ENCODE measurements around the gene TUBG2.
"Not testable (repeated sequence)": the region's sequence is repeated elsewhere in the genome, so short reads cannot be mapped to it uniquely, and the experiment has no call there.

TUBG2 gene

GRCh38 chr17:42659079-42659931, at the start of gene TUBG2:
Gene TUBG2, plus strand, starts transcription at chr17:42659284. Its CDS starts 220 bp downstream, at chr17:42659504.
- peaks cover 30% of the 10 kb centered on the region for H3K4me1 Mint-ChIP-seq (ENCODE audit: low read depth)
- peak within 1 kb of the TSS; percentile 86 for H3K4me3 Mint-ChIP-seq
- DNase-seq: peak; percentile 91
- H3K9me3 Mint-ChIP-seq: no peaks in the 10 kb centered on the region
- H3K27ac Mint-ChIP-seq: peak within 1 kb of the TSS; percentile 90
- peaks cover 6% of the 10 kb centered on the region for H3K27me3 Mint-ChIP-seq
- peaks cover 3% of the 10 kb centered on the region for H3K36me3 Mint-ChIP-seq (ENCODE audit: low read depth)

- not testable (repeated sequence) for H3K27me3 Mint-ChIP-seq, H3K9me3 Mint-ChIP-seq, DNase-seq
- Mint-ChIP-seq H3K27ac (peak overlapping the region; percentile 97), H3K36me3 (ENCODE audit: low read depth) (peaks cover 61% of the 10 kb centered on the region), H3K4me3 (peak overlapping the region; percentile 100), H3K4me1 (ENCODE audit: low read depth) (peaks cover 36% of the 10 kb centered on the region)
These were observed 49.0 kb upstream of the TUBG2 start for GRCh38 chr17:42609814-42610801.

DNA sequence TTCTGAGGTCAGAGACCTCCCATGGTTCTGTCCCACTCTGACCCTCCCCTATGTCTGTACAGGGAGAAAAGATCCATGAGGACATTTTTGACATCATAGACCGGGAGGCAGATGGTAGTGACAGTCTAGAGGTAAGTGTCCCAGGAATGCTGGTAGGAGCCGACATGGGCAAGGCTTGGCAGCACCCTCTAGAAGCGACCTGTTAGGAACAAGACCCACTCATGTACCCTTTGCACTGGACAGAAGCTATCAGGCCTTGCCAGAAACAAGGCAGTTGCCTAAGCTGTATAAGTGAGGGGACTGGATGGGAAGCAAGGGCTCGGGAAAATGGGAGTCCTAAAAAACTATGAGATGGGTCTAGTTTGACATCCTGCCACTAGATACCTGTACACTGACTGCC, 47.1 kb upstream of the TUBG2 start:
- no peaks in the 10 kb centered on the region for H3K27me3 Mint-ChIP-seq
- H3K4me1 Mint-ChIP-seq (ENCODE audit: low read depth): peaks cover 18% of the 10 kb centered on the region
- H3K27ac Mint-ChIP-seq: no peak overlapping the region
- H3K36me3 Mint-ChIP-seq (ENCODE audit: low read depth): peaks cover 63% of the 10 kb centered on the region
- DNase-seq: no peak
- no peaks in the 10 kb centered on the region for H3K9me3 Mint-ChIP-seq
- peak overlapping the region; percentile 28 for H3K4me3 Mint-ChIP-seq

DNA sequence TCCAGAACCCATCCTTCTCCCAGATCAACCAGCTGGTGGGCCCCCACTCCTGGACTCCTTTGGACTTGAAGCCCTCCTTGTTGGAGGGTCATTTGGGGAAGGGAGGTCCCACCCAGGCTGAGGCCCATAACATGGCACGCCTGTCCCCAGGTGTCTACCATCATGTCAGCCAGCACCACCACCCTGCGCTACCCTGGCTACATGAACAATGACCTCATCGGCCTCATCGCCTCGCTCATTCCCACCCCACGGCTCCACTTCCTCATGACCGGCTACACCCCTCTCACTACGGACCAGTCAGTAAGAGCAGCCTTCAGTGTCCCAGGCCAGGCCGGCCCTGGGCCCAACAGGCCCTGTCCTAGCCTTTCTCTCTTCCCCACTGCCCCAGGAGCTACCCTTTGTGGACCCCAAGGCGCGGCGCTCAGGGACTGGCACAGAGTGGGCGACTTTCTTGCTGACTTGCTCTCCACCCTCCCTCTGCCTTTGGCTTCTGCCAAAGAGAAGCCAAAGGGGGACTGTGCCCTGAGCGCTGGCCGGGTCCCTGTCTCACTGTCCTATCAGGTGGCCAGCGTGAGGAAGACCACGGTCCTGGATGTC, 45.3 kb upstream of the TUBG2 start:
- Mint-ChIP-seq H3K4me1 (ENCODE audit: low read depth) (peaks cover 11% of the 10 kb centered on the region), H3K27ac (no peak overlapping the region), H3K4me3 (no peak overlapping the region), H3K9me3 (no peaks in the 10 kb centered on the region), H3K36me3 (ENCODE audit: low read depth) (peaks cover 61% of the 10 kb centered on the region), H3K27me3 (no peaks in the 10 kb centered on the region)
- no peak for DNase-seq

- Mint-ChIP-seq H3K4me1 (ENCODE audit: low read depth) (peaks cover 6% of the 10 kb centered on the region), H3K27me3 (no peaks in the 10 kb centered on the region), H3K36me3 (ENCODE audit: low read depth) (peaks cover 31% of the 10 kb centered on the region), H3K9me3 (no peaks in the 10 kb centered on the region), H3K27ac (no peak overlapping the region), H3K4me3 (no peak overlapping the region)
- DNase-seq: no peak
These were observed 41.1 kb upstream of the TUBG2 start for GRCh38 chr17:42617956-42618431.

DNA sequence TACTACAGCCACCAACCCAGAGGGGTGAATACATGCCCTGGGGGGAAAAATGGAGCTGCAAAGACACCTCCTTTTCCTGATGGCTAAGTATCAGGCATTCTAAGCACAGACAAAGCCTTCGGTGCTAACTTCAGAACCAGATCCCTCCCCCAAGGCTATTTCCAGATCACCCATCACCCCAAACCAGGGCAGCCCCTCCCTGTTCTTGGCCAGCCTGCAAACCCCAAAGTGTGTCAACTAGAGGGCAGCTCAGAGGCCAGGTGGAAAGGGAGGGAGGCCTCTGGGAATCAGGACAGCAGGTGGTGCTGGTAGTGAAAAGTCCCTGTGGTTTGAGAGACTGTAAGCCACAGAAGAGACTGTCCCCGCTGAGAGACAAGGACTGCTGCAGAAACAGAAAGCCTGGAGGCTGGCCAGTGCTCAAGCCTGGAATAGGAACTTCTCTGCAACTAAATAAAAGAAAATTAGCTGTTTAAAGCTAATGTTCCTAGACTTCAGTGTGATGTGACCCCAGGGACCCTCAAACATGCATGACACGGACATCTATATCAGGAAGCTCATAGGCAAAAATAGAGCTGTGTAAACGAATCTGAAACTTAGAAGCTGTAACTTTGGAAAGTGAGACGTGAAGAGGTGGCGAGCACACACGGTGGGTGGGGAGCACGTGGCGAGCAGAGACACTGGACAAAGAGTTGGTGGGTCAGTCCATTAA, 40.5 kb upstream of the TUBG2 start:
- DNase-seq: no peak
- H3K4me3 Mint-ChIP-seq: no peak overlapping the region

DNA sequence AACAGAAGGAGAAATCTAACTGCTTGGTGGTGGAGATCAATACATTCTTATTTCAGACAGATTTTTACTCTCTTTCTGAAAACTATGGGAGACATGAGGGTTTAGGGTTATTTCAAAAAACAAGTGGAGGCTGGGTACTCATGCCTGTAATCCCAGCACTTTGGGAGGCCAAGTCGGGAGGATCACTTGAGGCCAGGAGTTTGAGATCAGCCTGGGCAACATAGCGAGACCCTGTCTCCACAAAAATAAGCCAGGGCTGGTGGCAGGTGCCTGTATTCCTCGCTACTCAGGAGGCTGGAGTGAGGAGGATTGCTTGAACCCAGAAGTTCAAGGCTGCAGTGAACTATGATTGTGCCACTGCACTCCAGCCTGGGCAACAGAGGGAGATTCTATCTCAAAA, 37.1 kb upstream of the TUBG2 start:
- H3K9me3 Mint-ChIP-seq; H3K4me1 Mint-ChIP-seq (ENCODE audit: low read depth): not testable (repeated sequence)

More for the DNA sequence above, 40.5 kb upstream of the TUBG2 start:
- Mint-ChIP-seq H3K4me1 (ENCODE audit: low read depth) (peaks cover 6% of the 10 kb centered on the region), H3K27ac (no peak overlapping the region), H3K36me3 (ENCODE audit: low read depth) (peaks cover 27% of the 10 kb centered on the region), H3K27me3 (no peaks in the 10 kb centered on the region), H3K9me3 (no peaks in the 10 kb centered on the region)

DNA sequence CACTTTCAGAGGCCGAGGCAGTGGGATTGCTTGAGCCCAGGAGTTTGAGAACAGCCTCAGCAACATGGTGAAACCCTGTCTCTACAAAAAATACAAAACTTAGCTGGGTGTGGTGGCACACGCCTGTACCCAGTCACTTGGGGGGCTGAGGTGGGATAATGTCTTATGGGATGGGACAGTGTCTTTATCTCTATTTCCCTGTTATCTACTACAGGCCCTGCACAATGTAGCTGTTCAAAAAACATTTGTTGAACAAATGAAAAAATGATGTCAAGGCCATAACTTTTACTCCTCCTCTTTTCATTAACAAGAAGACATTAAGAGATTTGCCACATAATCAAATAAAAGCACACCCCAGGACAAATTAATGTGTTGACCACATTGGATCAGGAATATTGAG, 35.8 kb upstream of the TUBG2 start:
- DNase-seq: no peak
- Mint-ChIP-seq H3K27ac (no peak overlapping the region), H3K9me3 (no peaks in the 10 kb centered on the region), H3K36me3 (ENCODE audit: low read depth) (no peaks in the 10 kb centered on the region), H3K27me3 (no peaks in the 10 kb centered on the region), H3K4me1 (ENCODE audit: low read depth) (peaks cover 6% of the 10 kb centered on the region), H3K4me3 (no peak overlapping the region)

More for the DNA sequence above, 37.1 kb upstream of the TUBG2 start:
- H3K36me3 Mint-ChIP-seq (ENCODE audit: low read depth); H3K4me3 Mint-ChIP-seq; H3K27me3 Mint-ChIP-seq; H3K27ac Mint-ChIP-seq; DNase-seq: not testable (repeated sequence)

- DNase-seq: no peak
- no peaks in the 10 kb centered on the region for H3K27me3 Mint-ChIP-seq
- no peak overlapping the region for H3K27ac Mint-ChIP-seq
- no peaks in the 10 kb centered on the region for H3K36me3 Mint-ChIP-seq (ENCODE audit: low read depth)
- no peaks in the 10 kb centered on the region for H3K9me3 Mint-ChIP-seq
- no peak overlapping the region for H3K4me3 Mint-ChIP-seq
- H3K4me1 Mint-ChIP-seq (ENCODE audit: low read depth): no peaks in the 10 kb centered on the region
These were observed 35.1 kb upstream of the TUBG2 start for GRCh38 chr17:42623732-42624596.

DNA sequence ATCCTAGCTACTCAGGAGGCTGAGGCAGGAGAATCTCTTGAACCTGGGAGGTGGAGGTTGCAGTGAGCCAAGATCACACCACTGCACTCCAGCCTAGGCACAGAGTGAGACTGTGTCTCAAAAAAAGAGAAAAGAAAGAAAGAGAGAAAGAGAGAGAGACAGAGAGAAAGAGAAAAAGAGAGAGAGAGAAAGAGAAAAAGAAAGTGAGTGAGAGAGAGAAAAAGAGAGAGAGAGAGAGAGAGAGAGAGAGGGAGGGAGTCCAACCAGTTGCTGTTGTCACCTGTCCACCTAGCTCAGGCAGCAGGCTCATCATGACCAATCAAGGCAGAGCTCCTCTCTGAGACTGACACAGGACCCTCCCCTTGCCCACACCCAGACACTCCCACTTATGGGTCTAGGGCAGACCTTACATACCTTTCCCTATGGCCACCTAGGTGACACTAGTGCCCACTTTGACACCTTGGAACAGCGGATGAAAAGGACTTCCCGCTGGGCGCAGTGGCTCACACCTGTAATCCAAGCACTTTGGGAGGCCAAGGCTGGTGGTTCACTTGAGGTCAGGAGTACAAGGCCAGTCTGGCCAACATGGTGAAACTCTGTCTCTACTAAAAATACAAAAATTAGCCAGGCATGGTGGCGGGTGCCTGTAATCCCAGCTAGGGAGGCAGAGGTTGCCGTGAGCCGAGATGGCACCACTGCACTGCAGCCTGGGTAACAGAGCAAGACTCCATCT, 31.9 kb upstream of the TUBG2 start:
- not testable (repeated sequence) for H3K4me1 Mint-ChIP-seq (ENCODE audit: low read depth); H3K27me3 Mint-ChIP-seq; DNase-seq; H3K4me3 Mint-ChIP-seq; H3K36me3 Mint-ChIP-seq (ENCODE audit: low read depth); H3K27ac Mint-ChIP-seq; H3K9me3 Mint-ChIP-seq

GRCh38 chr17:42629411-42630009, 29.6 kb upstream of the TUBG2 start:
- Mint-ChIP-seq H3K36me3 (ENCODE audit: low read depth) (no peaks in the 10 kb centered on the region), H3K4me1 (ENCODE audit: low read depth) (no peaks in the 10 kb centered on the region), H3K4me3 (no peak overlapping the region), H3K27me3 (no peaks in the 10 kb centered on the region), H3K9me3 (no peaks in the 10 kb centered on the region), H3K27ac (no peak overlapping the region)
- no peak for DNase-seq

- H3K4me1 Mint-ChIP-seq (ENCODE audit: low read depth): no peaks in the 10 kb centered on the region
- no peak overlapping the region for H3K27ac Mint-ChIP-seq
- H3K9me3 Mint-ChIP-seq: no peaks in the 10 kb centered on the region
- H3K4me3 Mint-ChIP-seq: no peak overlapping the region
- H3K36me3 Mint-ChIP-seq (ENCODE audit: low read depth): no peaks in the 10 kb centered on the region
- DNase-seq: no peak
- H3K27me3 Mint-ChIP-seq: no peaks in the 10 kb centered on the region
These were observed 26.1 kb upstream of the TUBG2 start for GRCh38 chr17:42632949-42633444.
